Fibroblast of peridontal ligament (primary cell): Measurements from ENCODE around the gene FNDC10.

Source experiments
- DNase-seq: peaks from one replicate; pipeline ENCODE4 v3.0.0-alpha.2; 2010; ENCODE audit errors: extremely low read depth

FNDC10 gene

GRCh38 chr1:1627829-1628753, 28.2 kb upstream of the FNDC10 start:
- DNase-seq = no peak

DNA sequence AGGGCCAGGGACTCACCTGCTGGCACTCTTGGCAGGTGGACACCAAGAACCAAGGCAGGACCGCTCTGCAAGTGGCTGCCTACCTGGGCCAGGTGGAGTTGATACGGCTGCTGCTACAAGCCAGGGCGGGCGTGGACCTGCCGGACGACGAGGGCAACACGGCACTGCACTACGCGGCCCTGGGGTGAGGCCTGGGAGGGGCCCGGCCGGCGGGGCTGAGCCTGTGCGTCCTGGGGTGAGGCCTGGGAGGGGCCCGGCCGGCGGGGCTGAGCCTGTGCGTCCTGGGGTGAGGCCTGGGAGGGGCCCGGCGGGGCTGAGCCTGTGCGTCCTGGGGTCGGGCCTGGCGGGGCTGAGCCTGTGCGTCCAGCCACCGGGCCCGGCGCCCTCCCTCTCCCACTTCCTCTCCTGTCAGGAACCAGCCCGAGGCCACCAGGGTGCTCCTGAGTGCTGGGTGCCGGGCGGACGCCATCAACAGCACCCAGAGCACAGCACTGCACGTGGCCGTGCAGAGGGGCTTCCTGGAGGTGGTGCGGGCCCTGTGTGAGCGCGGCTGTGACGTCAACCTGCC, 27.4 kb upstream of the FNDC10 start:
- DNase-seq = no peak

GRCh38 chr1:1626207-1627141, 26.5 kb upstream of the FNDC10 start:
- no peak for DNase-seq

DNA sequence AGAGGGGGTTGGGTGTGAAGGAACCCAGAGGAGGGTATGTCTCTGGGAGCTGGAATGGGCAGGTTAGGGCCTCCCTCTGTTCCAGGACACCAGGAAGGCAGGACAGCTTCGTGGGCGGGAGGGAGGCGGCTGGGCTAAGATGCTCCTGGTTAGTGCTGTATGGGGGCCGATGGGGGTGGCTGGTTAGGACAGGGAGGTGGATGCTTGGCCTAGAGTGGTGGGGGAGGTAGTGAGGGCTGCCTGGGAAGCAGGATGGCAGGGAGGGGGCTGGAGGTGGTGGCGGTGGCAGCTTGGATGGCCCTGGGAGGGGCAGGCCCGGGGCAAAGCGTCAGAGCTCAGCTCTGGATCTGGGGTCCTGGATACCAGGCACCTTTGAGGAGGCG, 25.9 kb upstream of the FNDC10 start:
- no peak for DNase-seq

DNA sequence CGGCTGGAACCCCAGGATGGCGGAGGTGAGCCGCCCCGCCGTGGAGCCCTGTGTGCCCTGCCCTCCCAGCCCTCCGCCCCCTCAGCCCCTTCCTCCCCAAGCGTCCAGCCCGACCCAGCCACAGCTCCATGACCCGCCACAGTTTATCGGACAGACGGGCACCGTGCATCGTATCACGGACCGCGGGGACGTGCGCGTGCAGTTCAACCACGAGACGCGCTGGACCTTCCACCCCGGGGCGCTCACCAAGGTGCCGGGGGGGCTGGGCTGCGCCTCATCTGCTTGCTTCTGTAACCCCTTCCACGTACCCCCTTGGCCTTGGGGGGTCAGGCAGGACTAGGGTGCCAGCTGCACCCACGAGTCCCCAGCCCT, 25.5 kb upstream of the FNDC10 start:
- DNase-seq = no peak

DNA sequence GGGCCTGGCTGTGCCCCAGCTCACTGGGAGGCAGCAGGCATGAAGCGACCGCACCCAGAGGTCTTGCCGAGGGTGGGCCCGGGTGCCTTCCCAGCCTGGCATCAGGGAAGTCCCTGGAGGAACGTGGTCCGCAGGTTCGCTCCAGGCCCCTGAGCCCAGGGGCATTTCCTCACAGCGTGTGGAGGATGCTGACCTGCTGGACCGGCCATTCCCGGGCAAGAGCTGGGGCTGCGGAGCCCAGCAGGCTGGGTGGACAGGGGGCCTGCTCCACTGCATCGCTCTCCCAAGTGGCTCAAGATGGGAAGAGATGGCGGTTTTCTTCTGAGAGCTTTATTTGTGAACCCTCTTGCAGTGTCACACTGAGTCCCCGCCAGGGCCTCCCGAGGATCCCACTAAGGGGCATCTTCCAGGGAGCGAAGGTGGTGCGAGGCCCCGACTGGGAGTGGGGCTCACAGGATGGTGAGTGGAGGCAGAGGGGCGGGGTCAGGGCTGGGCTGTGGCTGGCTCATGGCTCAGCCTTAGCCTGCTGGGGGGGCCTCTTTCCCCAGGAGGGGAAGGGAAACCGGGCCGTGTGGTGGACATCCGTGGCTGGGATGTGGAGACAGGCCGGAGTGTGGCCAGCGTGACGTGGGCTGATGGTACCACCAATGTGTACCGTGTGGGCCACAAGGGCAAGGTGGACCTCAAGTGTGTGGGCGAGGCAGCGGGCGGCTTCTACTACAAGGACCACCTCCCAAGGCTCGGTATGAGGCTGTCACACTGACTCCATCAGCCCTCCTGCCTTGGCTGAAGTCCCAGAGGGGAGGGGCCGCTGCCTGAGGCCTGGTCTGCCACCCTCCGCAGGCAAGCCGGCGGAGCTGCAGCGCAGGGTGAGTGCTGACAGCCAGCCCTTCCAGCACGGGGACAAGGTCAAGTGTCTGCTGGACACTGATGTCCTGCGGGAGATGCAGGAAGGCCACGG, 24.8 kb upstream of the FNDC10 start:
- DNase-seq = no peak

DNA sequence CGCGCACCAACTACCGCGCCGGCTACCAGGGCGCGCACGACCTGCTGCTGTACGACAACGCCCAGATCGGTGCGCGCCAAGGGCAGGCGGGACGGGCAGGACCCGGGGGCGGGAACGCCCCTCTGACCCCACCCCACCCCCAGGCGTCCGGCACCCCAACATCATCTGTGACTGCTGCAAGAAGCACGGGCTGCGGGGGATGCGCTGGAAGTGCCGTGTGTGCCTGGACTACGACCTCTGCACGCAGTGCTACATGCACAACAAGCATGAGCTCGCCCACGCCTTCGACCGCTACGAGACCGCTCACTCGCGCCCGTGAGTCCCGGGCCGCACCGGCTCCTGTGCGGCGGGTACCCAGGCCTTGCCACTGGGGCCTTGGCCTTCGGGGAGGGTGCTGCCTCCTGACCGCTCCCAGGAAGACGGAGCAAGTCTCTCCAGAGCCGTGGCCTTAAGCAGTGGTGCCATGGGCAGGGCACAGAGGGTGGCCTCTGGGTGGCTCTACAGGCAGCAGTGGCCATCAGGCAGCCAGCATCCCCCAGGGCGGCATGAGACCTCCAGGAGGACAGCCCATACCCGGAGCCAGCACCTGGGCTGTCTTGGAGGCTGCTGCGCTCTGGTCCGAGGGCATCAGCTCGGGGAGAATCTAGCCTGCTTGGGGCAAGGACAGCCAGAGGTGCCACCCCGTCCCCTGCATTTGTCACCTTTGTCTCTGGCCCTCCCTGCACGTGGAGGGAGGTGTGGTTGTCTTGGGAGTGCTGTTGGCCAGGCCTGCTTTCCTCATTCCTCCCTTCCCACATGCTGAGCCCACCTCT, 23.9 kb upstream of the FNDC10 start:
- DNase-seq = no peak

- DNase-seq = no peak
Measured at GRCh38 chr1:1623181-1623630, 23.3 kb upstream of the FNDC10 start.

DNA sequence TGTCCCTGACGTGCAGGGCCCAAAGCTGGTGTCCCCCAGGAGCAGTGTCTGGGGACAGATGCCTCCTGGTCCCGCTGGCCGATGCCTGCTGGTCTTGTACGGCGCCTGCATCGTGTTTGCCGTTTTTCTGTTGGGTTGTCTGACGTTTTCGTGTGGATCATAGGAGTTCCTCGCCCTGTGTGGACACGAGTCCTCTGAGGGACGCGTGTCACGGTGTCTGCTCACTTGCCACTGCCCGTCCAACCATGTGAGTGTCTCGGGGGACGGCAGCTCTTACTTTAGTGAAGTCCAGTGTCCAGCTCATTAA, 22.8 kb upstream of the FNDC10 start:
- DNase-seq = no peak

GRCh38 chr1:1622010-1622787, 22.3 kb upstream of the FNDC10 start:
- DNase-seq = no peak

DNA sequence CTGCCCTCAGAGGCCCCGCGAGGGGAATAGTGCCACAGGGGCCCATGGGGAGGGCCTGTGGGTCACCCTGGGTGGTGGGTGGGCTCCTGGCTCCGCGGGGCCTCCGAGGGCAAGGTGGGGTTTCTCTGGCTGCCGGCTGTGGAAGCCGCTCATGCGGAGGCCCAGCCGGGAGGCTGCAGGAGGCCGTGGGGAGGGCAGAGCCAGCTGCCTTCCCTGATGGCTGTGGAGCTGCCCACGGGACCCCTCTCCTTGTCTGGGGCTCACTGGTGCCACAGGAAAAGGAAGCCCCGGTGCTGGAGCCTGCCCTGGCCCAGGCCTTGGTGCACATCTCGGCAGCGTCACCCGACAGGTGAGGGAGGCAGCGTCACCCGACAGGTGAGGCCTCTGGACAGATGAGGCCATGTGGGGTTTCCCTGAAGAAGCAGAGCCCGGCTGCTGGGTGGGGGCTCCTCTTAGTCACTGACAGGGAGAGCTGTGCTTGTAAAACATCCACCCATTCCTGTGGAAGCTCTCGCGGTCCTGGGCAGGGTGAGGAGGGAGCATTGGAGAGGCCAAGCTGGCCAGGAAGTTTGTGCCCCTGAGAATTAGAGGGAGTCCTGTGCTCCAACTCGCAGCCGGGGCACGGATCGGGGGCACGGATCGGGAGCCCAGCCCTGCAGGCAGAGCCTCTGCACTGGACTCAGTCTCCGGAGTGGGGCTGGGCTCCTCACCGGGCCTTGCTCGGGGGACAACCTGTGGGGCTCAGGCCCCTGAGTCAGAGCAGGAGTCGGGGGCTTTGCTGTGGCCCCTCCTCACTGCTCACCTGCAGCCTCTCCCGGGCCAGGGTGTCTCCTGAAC, 21.5 kb upstream of the FNDC10 start:
- DNase-seq = no peak

DNA sequence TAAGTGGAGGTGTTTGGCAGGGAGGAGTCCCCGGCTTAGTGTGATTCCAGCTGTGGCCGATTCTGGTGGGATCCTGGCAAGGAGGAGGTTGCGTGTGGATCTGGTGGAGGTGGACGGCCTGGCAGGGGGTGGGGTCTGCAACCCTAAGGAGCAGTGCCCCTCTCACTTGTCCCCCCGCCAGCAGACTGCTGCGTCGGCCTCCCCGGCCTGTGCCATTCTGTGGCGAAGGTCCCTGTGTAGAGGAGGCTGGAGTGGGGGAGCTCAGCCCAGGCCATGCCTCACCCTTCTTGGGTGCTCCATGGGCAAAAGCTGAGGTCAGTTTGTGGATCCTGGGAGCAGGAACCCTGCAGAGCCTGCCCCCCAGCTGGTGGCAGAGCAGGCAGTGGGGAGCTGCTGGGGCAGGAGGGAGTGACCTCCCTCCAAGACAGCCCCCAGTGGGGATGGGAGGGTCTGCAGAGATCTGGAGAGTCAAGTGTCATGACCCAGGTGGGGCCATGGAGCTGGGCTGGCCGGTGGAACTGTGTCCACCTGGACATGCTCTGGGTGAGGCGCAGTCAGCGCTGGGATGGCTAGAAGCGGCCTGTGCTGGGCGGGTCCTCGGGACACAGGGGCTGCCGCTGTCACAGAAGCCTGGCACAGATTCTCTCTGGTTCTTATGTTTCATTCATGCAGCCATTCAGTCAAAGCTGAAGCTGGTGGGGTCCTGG, 20.7 kb upstream of the FNDC10 start:
- no peak for DNase-seq

- DNase-seq = no peak
Measured at GRCh38 chr1:1619917-1620361, 20.0 kb upstream of the FNDC10 start.

DNA sequence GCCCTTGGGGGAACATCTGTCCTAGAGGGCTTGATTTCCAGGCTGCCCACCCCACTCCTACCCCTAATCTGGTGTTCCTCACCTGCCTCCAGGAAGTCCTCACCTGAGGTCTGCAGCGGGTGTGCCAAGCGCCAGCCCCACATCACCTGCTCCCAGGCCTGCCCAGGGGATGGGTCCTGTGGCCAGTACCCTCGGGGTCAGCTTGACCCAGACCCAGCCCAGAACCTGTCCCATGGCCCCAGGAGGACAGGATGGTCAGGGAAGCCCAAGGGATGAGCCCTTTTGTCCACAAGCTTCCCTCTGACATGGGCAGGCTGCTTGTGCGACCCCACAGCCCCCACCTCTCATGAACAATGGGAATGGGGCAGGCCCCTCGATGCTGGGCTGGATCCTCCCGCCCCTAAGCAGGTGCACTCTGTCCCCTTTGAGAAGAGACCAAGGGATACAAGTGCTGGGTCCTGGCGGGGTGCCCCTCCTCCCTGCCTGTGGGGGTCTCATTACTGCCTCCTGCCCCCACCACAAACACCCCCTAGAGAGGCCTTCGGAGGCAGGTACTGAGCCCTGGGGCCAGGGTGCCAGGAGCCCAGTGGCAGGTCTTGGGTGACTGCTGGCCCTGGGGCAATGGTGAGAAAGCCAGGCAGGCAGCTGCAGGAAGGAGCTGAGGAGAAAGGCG, 18.6 kb upstream of the FNDC10 start:
- DNase-seq = no peak

DNA sequence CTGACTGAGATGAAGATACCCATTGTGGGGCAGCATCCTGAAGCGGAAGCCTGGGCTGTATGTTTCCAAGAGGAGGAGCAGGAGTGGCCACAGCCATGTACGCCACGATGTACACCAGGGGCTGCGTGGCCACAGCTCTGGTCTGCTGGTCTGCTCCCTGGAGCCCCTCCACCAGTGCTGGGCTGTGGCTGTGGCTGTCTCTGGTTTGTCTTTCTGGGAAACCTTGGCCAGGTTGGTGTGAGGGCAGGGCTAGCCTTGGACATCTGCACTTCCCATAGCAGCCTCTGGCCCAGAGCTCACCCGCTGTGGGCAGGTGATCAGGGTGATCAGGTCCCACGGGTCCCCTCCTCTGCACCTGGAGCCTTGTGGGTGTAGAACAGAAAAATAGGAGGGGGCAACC, 18.0 kb upstream of the FNDC10 start:
- no peak for DNase-seq

- DNase-seq = no peak
Measured at GRCh38 chr1:1617516-1617915, 17.6 kb upstream of the FNDC10 start.

GRCh38 chr1:1616838-1617237, 16.9 kb upstream of the FNDC10 start:
- no peak for DNase-seq
